Activated CD8-positive, alpha-beta T cell treated with anti-CD3 and anti-CD28 coated beads, Interleukin-2, amount 10 ng/mL, durations not matched to agents 7 days and 5 days (primary cell): ENCODE data around the gene FAM161B. TPM values are rescaled to one million over a fixed set of nuclear protein-coding genes. Genes with fewer than 3 reads are reported as not detected.

ENCODE experiments used
- ATAC-seq: fragments of 150-1000 bp; cut with Tn5 transposase; one replicate; pipeline ENCODE4 v1.10.0; 2021; ENCODE audit warnings: moderate library complexity
- CTCF ChIA-PET: fragments of 350-600 bp; sonication (Branson Sonifier 250); formaldehyde crosslinking; loops from one replicate; lab custom pipeline; 2021; ENCODE audit warnings: antibody characterized with exemption; lab: Charles Lee
- POLR2A ChIA-PET: fragments of 350-600 bp; sonication (Branson Sonifier 250); formaldehyde crosslinking; loops from one replicate; lab custom pipeline; 2021; ENCODE audit warnings: antibody characterized with exemption; lab: Charles Lee
- DNase-seq: peaks from one replicate; pipeline ENCODE4 v3.0.0-alpha.2; 2020
- H3K27ac Mint-ChIP-seq: one replicate; pipeline ENCODE4 v1.8.0; 2021; ENCODE audit warnings: mild to moderate bottlenecking, mixed read lengths
- H3K27me3 Mint-ChIP-seq: one replicate; pipeline ENCODE4 v1.8.0; 2021; ENCODE audit warnings: low read depth, mixed read lengths
- H3K36me3 Mint-ChIP-seq: one replicate; pipeline ENCODE4 v1.8.0; 2021; ENCODE audit warnings: low read depth, mixed read lengths
- H3K4me1 Mint-ChIP-seq: one replicate; pipeline ENCODE4 v1.8.0; 2021; ENCODE audit warnings: low read depth, mixed read lengths
- H3K4me3 Mint-ChIP-seq: one replicate; pipeline ENCODE4 v1.8.0; 2021; ENCODE audit warnings: mild to moderate bottlenecking, mixed read lengths
- H3K9me3 Mint-ChIP-seq: one replicate; pipeline ENCODE4 v1.8.0; 2022; ENCODE audit warnings: mixed read lengths; ENCODE audit not compliant: insufficient read depth
- total RNA-seq, 2 experiments: library from RNA; stranded (reverse); gene quantifications; one replicate each; pipeline ENCODE4 v1.2.3, GENCODE V29; 2021

The FAM161B gene
- total RNA-seq, 2 experiments from 2014 or later = 1.2 to 1.7 TPM

DNA sequence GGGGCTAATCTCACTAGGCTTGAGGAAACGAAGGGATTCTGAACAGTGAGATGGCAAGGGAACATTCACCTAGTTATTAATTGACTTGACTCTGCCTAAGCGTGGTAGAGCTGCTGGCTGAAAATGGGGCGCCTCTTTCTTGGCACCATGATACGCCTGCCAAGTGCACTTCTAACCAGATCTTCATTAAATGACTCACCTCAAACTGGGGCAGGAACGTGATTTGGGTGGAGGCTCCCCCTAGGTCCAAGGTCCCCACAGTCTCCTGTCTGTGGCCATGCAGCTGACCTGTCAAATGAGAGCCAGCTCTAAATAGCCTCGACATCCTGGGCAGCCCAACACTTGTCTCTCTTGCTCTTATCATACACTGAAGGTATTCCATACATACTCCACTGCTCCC, 26.2 kb upstream of the FAM161B start:
- no peaks in the 10 kb centered on the region for H3K27me3 Mint-ChIP-seq
- ChIA-PET CTCF (interaction anchor here (0.6 kb wide), 1 partner anchor 54 kb away, joined by 3 read pairs; no protein-coding TSS in a partner anchor), POLR2A (no interaction called here)
- H3K4me3 Mint-ChIP-seq = no peak overlapping the region
- H3K27ac Mint-ChIP-seq = no peak overlapping the region
- DNase-seq (no peak), ATAC-seq (no peak)
- no peaks in the 10 kb centered on the region for H3K9me3 Mint-ChIP-seq
- no peaks in the 10 kb centered on the region for H3K4me1 Mint-ChIP-seq
- H3K36me3 Mint-ChIP-seq = peaks cover 5% of the 10 kb centered on the region

DNA sequence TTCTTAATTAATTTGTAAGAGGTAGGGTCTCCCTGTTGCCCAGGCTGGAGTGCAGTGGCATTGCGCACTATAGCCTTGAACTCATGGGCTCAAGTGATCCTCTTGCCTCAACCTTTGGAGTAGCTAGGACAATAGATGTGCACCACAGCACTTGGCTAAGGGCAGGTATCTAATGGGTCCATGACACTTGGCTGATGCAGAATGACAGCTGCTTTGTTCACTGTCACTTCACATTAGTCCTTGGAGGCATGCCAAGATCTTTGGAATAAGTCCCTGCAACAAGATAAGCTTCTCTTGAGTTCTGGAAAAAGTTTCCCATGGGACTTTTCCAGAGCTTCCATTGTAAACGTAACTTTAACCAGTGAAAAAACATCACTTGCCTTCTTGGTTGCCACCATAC, 23.6 kb upstream of the FAM161B start:
- no peak for ATAC-seq
- Mint-ChIP-seq H3K27ac (no peak overlapping the region), H3K27me3 (no peaks in the 10 kb centered on the region), H3K9me3 (no peaks in the 10 kb centered on the region), H3K4me1 (no peaks in the 10 kb centered on the region), H3K36me3 (peaks cover 13% of the 10 kb centered on the region), H3K4me3 (no peak overlapping the region)
- no peak for DNase-seq
- ChIA-PET POLR2A (no interaction called here), CTCF (no interaction called here)

DNA sequence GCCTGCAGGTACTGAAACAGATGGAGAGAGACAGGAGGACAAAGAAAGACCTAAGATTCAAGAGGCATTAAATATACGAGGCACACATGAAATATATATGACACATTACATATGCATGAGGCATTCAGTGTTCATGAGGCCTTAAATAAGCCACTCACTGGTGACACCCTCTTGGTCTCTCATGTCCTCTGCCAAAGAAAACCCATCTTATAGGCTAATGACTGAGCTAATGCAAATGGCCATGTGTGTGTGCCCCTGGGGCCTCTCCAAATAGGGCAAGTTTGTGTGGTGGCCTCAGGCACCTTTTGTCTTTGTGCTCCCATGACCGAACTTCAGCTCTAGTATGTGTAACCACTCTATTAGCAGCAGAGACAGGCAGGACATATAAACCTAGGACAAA, 19.0 kb upstream of the FAM161B start:
- Mint-ChIP-seq H3K4me1 (no peaks in the 10 kb centered on the region), H3K27me3 (no peaks in the 10 kb centered on the region), H3K36me3 (peaks cover 22% of the 10 kb centered on the region), H3K9me3 (no peaks in the 10 kb centered on the region), H3K27ac (no peak overlapping the region), H3K4me3 (no peak overlapping the region)
- DNase-seq (no peak), ATAC-seq (no peak)
- ChIA-PET POLR2A (no interaction called here), CTCF (no interaction called here)

DNA sequence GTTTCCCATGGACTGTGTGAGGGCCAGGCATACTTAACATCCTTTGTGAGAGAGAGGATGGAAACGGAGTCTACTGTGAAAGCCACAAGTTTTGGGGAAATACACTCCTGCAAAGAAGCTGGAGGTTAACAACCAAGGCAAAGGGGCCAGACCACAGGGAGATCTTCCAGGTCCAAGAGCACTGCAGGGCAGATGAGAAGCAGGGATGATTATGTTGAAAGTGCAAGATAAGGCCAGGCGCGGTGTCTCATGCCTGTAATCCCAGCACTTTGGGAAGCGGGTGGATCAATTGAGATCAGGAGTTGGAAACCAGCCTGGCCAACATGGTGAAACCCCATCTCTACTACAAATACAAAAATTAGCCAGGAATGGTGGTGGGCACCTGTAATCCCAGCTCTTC, 15.3 kb upstream of the FAM161B start:
- no peaks in the 10 kb centered on the region for H3K27me3 Mint-ChIP-seq
- POLR2A ChIA-PET = no interaction called here

DNA sequence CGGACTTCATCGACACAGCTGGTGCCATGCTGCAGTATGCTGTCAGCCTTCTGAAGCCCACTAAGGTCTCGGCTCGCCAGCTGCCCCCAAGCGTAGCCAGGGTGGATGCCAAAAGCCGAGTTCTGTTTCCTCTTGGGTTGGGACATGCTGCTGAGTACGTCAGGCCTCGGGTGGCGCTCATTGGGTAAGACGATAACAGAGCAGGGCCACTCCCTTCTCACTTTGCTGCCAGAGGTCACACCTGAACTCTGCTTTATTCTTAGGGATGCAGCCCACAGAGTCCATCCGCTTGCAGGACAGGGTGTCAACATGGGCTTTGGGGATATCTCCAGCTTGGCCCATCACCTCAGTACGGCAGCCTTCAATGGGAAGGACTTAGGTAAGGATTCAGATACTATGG, 11.3 kb upstream of the FAM161B start:
- no peak for ATAC-seq
- no peaks in the 10 kb centered on the region for H3K4me1 Mint-ChIP-seq
- H3K36me3 Mint-ChIP-seq = peaks cover 48% of the 10 kb centered on the region
- H3K4me3 Mint-ChIP-seq = no peak overlapping the region
- no peaks in the 10 kb centered on the region for H3K9me3 Mint-ChIP-seq
- no peaks in the 10 kb centered on the region for H3K27me3 Mint-ChIP-seq
- no peak for DNase-seq
- H3K27ac Mint-ChIP-seq = no peak overlapping the region
- ChIA-PET POLR2A (no interaction called here), CTCF (no interaction called here)

More for the DNA sequence above, 15.3 kb upstream of the FAM161B start:
- Mint-ChIP-seq H3K27ac (no peak overlapping the region), H3K36me3 (peaks cover 35% of the 10 kb centered on the region), H3K4me1 (no peaks in the 10 kb centered on the region), H3K4me3 (no peak overlapping the region), H3K9me3 (no peaks in the 10 kb centered on the region)
- no peak for DNase-seq
- ATAC-seq = no peak
- CTCF ChIA-PET = no interaction called here

DNA sequence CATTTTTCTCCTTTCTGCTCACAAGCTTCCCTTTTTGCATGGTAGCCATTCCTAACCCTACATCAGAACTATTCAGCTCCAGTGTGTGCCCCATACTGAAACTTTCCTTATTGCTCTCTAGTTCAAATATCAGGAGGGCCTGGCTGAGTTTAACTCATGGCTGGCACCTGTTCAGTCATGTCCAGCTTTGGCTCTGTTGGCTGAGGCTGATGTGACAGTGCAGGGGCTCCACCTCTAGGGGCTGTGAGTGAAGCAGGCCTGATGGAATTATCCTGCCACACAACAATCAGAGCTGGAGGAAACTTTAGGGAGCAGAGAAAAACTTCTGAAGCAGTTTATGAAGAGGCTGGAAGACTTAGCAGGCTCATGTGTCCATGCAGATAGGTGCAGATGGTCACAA, 8.7 kb upstream of the FAM161B start:
- Mint-ChIP-seq H3K27ac (peak overlapping the region; percentile 48), H3K4me3 (no peak overlapping the region), H3K36me3 (peaks cover 54% of the 10 kb centered on the region), H3K9me3 (no peaks in the 10 kb centered on the region), H3K4me1 (no peaks in the 10 kb centered on the region), H3K27me3 (no peaks in the 10 kb centered on the region)
- CTCF ChIA-PET = interaction anchor here (1.2 to 1.4 kb wide), 2 partner anchors 9 kb away, joined by 3 read pairs; partner anchors contain the start of genes COQ6 and FAM161B
- DNase-seq = no peak
- no peak for ATAC-seq
- POLR2A ChIA-PET = interaction anchor here (1.3 kb wide), 1 partner anchor 30 kb away, joined by 3 read pairs; no protein-coding TSS in a partner anchor

DNA sequence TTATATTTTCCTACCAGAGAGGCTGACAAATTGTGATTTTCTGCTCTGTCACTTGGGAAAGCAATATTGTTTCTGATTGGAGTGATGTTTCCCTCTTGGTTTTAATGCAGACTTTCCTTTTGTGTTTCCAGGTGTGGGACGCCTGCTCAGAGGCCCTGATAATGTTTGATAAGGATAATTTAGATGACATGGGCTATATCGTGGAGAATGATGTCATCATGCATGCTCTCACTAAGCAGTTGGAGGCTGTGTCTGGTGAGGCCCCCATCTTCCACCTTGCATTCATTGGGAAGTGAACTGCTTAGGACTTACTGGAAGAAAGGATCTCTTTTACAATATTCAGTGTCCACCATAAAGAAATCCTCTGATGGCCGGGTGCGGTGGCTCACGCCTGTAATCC, 5.8 kb upstream of the FAM161B start:
- ChIA-PET POLR2A (no interaction called here), CTCF (no interaction called here)
- H3K36me3 Mint-ChIP-seq = peaks cover 46% of the 10 kb centered on the region

DNA sequence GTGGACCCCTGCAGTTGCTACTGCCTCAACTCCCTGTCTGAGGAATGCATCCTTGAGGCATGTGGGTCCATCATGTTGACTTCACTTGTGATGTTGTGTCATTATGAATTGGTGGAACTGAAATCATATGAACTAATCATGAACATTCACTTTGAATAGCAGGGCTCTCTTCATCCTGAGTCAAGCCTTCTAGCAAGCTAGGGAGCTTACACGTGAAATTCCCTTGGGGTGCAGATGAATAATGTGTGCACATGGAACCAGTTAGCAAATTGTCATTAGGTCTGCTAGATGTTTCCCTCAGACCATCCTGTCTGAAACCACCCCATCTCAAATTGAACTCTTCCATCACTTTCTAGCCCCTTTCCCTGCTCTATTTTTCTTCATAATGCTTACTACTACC, 3.8 kb upstream of the FAM161B start:
- H3K36me3 Mint-ChIP-seq = peaks cover 35% of the 10 kb centered on the region
- H3K27me3 Mint-ChIP-seq = no peaks in the 10 kb centered on the region
- DNase-seq (no peak), ATAC-seq (no peak)
- no peaks in the 10 kb centered on the region for H3K9me3 Mint-ChIP-seq
- peak overlapping the region; percentile 24 for H3K27ac Mint-ChIP-seq
- ChIA-PET CTCF (no interaction called here), POLR2A (no interaction called here)
- H3K4me3 Mint-ChIP-seq = no peak overlapping the region
- peaks cover 13% of the 10 kb centered on the region for H3K4me1 Mint-ChIP-seq

More for the DNA sequence above, 5.8 kb upstream of the FAM161B start:
- H3K4me3 Mint-ChIP-seq = no peak overlapping the region
- no peaks in the 10 kb centered on the region for H3K9me3 Mint-ChIP-seq
- H3K27ac Mint-ChIP-seq = no peak overlapping the region
- DNase-seq (no peak), ATAC-seq (no peak)
- H3K27me3 Mint-ChIP-seq = no peaks in the 10 kb centered on the region
- H3K4me1 Mint-ChIP-seq = peaks cover 8% of the 10 kb centered on the region

DNA sequence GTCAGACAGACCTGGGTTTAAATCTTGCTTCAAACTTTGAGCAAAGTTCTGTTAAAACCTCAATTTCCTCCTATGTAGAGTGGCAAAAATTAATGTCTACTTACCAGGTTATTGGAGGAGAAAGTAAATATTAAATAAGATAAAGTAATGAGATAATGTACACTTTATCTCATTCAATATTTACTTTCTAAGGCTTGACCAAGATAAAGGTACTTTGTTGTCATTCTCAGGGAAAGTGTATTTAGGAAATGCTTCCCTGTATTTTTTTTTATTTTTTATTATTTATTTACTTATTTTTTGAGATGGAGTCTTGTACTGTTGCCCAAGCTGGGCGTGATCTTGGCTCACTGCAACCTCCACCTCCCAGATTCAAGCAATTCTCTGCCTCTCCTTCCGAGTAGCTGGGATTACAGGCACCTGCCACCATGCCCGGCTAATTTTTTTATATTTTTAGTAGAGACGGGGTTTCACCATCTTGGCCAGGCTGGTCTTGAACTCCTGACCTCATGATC, 4.7 kb downstream of the FAM161B start:
- no peaks in the 10 kb centered on the region for H3K36me3 Mint-ChIP-seq

DNA sequence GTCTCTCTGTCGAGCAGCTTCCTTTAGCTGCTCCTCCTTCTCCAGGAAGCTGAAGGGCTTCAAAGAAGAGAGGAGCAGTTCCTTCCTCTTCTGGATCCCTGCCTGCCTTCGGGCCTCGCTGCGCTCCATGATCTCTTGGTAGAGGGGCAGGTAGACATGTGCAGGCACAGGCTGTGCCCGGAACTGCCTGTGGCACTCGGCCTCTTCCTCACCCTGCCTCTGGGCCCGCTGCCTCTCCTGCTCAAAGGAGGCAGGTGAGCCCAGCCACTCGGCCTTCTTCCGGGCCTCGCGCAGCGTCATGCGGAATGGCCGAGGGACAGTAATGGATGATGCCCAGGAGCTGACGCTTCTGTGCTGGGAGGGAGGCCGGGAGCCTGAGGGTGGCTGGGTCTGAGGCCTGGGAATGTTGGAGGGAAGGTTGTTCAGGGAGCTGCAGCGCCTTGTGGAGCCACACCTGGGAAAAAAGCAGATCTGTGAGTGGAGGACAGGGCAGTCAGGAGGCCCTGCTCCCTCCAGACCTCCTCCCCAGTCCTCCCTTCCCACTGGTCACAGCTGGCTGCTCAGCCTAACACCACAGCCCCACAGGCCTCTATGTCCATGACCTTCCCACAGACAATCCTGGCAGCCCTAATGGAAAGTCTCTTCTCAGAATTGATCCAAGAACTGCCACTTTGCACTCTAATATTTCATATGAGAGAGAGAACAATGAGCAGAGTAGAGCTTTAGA, 5.3 kb downstream of the FAM161B start:
- Mint-ChIP-seq H3K4me1 (peaks cover 7% of the 10 kb centered on the region), H3K27me3 (no peaks in the 10 kb centered on the region), H3K9me3 (no peaks in the 10 kb centered on the region), H3K4me3 (no peak overlapping the region), H3K36me3 (no peaks in the 10 kb centered on the region), H3K27ac (no peak overlapping the region)
- CTCF ChIA-PET = no interaction called here
- DNase-seq (no peak), ATAC-seq (no peak)
- POLR2A ChIA-PET = no interaction called here

More for the DNA sequence above, 4.7 kb downstream of the FAM161B start:
- ChIA-PET CTCF (no interaction called here), POLR2A (no interaction called here)
- DNase-seq = no peak
- ATAC-seq = no peak
- H3K4me3 Mint-ChIP-seq = no peak overlapping the region
- no peaks in the 10 kb centered on the region for H3K9me3 Mint-ChIP-seq
- no peak overlapping the region for H3K27ac Mint-ChIP-seq
- no peaks in the 10 kb centered on the region for H3K27me3 Mint-ChIP-seq
- H3K4me1 Mint-ChIP-seq = peaks cover 10% of the 10 kb centered on the region

DNA sequence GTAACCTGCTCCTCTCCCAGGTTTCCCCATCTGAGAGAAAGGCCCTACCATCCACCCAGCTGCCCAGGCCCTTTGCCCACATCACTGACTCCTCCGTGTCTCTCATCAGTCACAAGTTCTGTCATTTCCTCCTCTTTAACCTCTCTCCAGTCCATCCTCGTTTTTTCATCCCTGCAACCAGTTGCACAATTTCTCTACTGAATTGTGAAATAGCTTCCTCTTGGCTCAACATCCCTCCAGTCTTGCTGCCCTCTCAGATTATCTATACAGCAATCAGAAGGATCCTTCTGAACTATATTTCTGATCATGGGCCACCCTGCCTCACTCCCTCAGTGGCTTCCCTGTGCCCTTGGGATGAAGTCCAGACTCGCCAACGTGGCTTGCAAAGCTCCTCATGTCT, 6.8 kb downstream of the FAM161B start:
- H3K9me3 Mint-ChIP-seq = no peaks in the 10 kb centered on the region
- H3K4me1 Mint-ChIP-seq = peaks cover 5% of the 10 kb centered on the region
- no peaks in the 10 kb centered on the region for H3K27me3 Mint-ChIP-seq
- ATAC-seq = no peak
- no peak for DNase-seq
- CTCF ChIA-PET = interaction anchor here (1.0 kb wide), 1 partner anchor 12 kb away, joined by 3 read pairs; no protein-coding TSS in a partner anchor
- no peaks in the 10 kb centered on the region for H3K36me3 Mint-ChIP-seq
- H3K4me3 Mint-ChIP-seq = no peak overlapping the region
- POLR2A ChIA-PET = no interaction called here
- peak overlapping the region; percentile 8 for H3K27ac Mint-ChIP-seq

DNA sequence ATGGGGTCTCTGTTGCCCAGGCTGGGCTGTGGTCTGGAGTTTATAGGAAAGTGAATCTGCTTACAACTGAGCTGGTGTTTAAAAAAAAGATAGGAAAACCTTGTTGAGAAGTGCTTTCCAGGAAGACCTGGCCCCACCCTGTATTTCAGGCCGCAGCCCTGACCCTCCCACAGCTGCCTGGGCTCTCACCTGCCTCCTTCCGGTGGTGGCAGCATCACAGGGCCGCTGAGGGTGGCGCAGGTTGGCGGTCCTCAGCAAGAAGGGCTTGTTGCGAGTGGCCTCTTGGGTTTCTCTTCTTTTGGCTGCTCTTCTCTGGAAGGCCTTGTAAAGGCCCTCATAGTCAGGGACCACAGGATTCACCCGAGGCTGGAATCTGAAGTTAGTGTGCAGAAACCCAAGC, 7.7 kb downstream of the FAM161B start:
- CTCF ChIA-PET = no interaction called here
- no peak for ATAC-seq

More for the DNA sequence above, 7.7 kb downstream of the FAM161B start:
- no peak for DNase-seq
- POLR2A ChIA-PET = no interaction called here
- Mint-ChIP-seq H3K27ac (no peak overlapping the region), H3K4me1 (peaks cover 5% of the 10 kb centered on the region), H3K9me3 (no peaks in the 10 kb centered on the region), H3K27me3 (no peaks in the 10 kb centered on the region), H3K36me3 (no peaks in the 10 kb centered on the region), H3K4me3 (no peak overlapping the region)
